Ishikawa (cell line): ENCODE results near the gene RABGAP1L.

Experiments
- EGR1 ChIP-seq: IDR thresholded peaks from 2 replicates; pipeline ENCODE4 v1.6.1; 2012
- EP300 ChIP-seq: IDR thresholded peaks from 2 replicates; pipeline ENCODE4 v1.6.1; 2012; ENCODE audit warnings: borderline replicate concordance
- FOXM1 ChIP-seq: IDR thresholded peaks from 2 replicates; pipeline ENCODE4 v1.6.1; 2012; ENCODE audit warnings: low read depth, borderline replicate concordance
- NFIC ChIP-seq: IDR thresholded peaks from 2 replicates; pipeline ENCODE4 v1.6.1; 2012
- RAD21 ChIP-seq: IDR thresholded peaks from 2 replicates; pipeline ENCODE4 v1.6.1; 2012; ENCODE audit warnings: low read depth
- TCF12 ChIP-seq: IDR thresholded peaks from 2 replicates; pipeline ENCODE4 v1.6.1; 2012; ENCODE audit warnings: low read depth
- YY1 ChIP-seq: IDR thresholded peaks from 2 replicates; pipeline ENCODE4 v1.6.1; 2012; ENCODE audit warnings: low read depth
- TF ChIP-seq, protein P1 (sequence below): IDR thresholded peaks from 2 replicates; pipeline ENCODE4 v1.6.1; 2012

DNA sequence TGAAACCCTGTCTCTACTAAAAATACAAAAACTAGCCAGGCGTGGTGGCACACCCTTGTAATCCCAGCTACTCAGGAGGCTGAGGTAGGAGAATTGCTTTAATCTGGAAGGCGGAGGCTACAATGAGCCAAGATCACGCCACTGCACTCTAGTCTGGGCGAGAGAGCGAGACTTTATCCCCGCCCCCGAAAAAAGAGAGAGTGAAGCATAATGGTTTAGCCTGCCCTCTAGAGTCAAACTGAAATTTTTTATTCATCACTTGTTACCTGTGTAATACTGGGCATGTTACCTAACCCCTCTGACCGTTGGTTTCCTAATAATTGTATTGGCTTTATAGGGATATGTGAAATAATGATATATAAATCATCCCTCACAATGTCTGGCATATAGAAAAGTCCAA, 307.3 kb downstream of the RABGAP1L start:
- TF ChIP-seq EGR1 (no peak), TCF12 (no peak), EP300 (no peak), RAD21 (no peak), FOXM1 (no peak), YY1 (no peak), NFIC (no peak)
- TF ChIP-seq, protein P1, sequence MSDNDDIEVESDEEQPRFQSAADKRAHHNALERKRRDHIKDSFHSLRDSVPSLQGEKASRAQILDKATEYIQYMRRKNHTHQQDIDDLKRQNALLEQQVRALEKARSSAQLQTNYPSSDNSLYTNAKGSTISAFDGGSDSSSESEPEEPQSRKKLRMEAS: no peak
